ENCODE data around the gene AKAP12.

AKAP12 gene

GRCh38 chr6:151280859-151281258, 41.1 kb downstream of the AKAP12 start:
- DNase-seq (ENCODE audit: low read depth), result no peak

- no peak for DNase-seq (ENCODE audit: low read depth)
These were observed 44.2 kb downstream of the AKAP12 start for GRCh38 chr6:151284012-151284411.

- no peak for DNase-seq (ENCODE audit: low read depth)
These were observed 44.8 kb downstream of the AKAP12 start for GRCh38 chr6:151284548-151285017.

- DNase-seq (ENCODE audit: low read depth), result peak; percentile 58
These were observed 45.4 kb downstream of the AKAP12 start for GRCh38 chr6:151285122-151285521.

- no peak for DNase-seq (ENCODE audit: low read depth)
These were observed 46.4 kb downstream of the AKAP12 start for GRCh38 chr6:151286214-151286613.

GRCh38 chr6:151288712-151289398, 49.1 kb downstream of the AKAP12 start:
- no peak for DNase-seq (ENCODE audit: low read depth)

- DNase-seq (ENCODE audit: low read depth), result no peak
These were observed 49.7 kb downstream of the AKAP12 start for GRCh38 chr6:151289399-151290007.

- DNase-seq (ENCODE audit: low read depth), result no peak
These were observed 51.3 kb downstream of the AKAP12 start for GRCh38 chr6:151290877-151291721.

- DNase-seq (ENCODE audit: low read depth), result no peak
These were observed 51.9 kb downstream of the AKAP12 start for GRCh38 chr6:151291722-151292059.

GRCh38 chr6:151292974-151293687, 53.4 kb downstream of the AKAP12 start:
- DNase-seq (ENCODE audit: low read depth), result no peak

- DNase-seq (ENCODE audit: low read depth), result no peak
These were observed 53.9 kb downstream of the AKAP12 start for GRCh38 chr6:151293688-151294016.

- no peak for DNase-seq (ENCODE audit: low read depth)
These were observed 54.9 kb downstream of the AKAP12 start for GRCh38 chr6:151294561-151295101.

GRCh38 chr6:151297886-151298285, 58.1 kb downstream of the AKAP12 start:
- no peak for DNase-seq (ENCODE audit: low read depth)

GRCh38 chr6:151299011-151299410, 59.2 kb downstream of the AKAP12 start:
- no peak for DNase-seq (ENCODE audit: low read depth)

- DNase-seq (ENCODE audit: low read depth), result no peak
These were observed 60.7 kb downstream of the AKAP12 start for GRCh38 chr6:151300267-151300991.

GRCh38 chr6:151301547-151301946, 61.8 kb downstream of the AKAP12 start:
- no peak for DNase-seq (ENCODE audit: low read depth)

- DNase-seq (ENCODE audit: low read depth), result no peak
These were observed 63.5 kb downstream of the AKAP12 start for GRCh38 chr6:151303231-151303630.

- no peak for DNase-seq (ENCODE audit: low read depth)
These were observed 66.6 kb downstream of the AKAP12 start for GRCh38 chr6:151306269-151306783.

- DNase-seq (ENCODE audit: low read depth), result no peak
These were observed 67.7 kb downstream of the AKAP12 start for GRCh38 chr6:151307501-151307900.

GRCh38 chr6:151309619-151310018, 69.9 kb downstream of the AKAP12 start:
- DNase-seq (ENCODE audit: low read depth), result no peak

GRCh38 chr6:151310279-151310678, 70.5 kb downstream of the AKAP12 start:
- no peak for DNase-seq (ENCODE audit: low read depth)
